PC-3 (cell line): ENCODE measurements around the gene RPS15.

ENCODE experiments used
- CTCF ChIP-seq: fragments of 300-600 bp; sonication (generic); conservative IDR thresholded peaks from 2 replicates; pipeline ENCODE4 v1.5.1; 2017; ENCODE audit warnings: antibody characterized with exemption, low read depth, mild to moderate bottlenecking, low read length
- EZH2 ChIP-seq: fragments of 300-600 bp; sonication (generic); IDR thresholded peaks from one replicate; pipeline ENCODE4 v1.6.1; 2017; ENCODE audit warnings: antibody characterized with exemption, mild to moderate bottlenecking, low read length; ENCODE audit not compliant: unreplicated experiment

- TF ChIP-seq CTCF (no peak), EZH2 (no peak)
Measured at GRCh38 chr19:1422943-1423342, 15.3 kb upstream of the RPS15 start.
